HUES64 (cell line): ENCODE results near the gene TCERG1.

Experiments
- H3K27ac ChIP-seq: 2 replicates; pipeline ENCODE4 v1.7.0; 2013; ENCODE audit warnings: low read depth, low read length, inconsistent platforms
- H3K27me3 ChIP-seq: 2 replicates; pipeline ENCODE4 v1.6.1; 2013; ENCODE audit warnings: mild to moderate bottlenecking, low read length; ENCODE audit not compliant: insufficient read depth
- H3K36me3 ChIP-seq: 2 replicates; pipeline ENCODE4 v1.6.1; 2013; ENCODE audit warnings: mild to moderate bottlenecking, low read length; ENCODE audit not compliant: insufficient read depth
- H3K4me1 ChIP-seq: 2 replicates; pipeline ENCODE4 v1.6.1; 2013; ENCODE audit warnings: mild to moderate bottlenecking, low read length, moderate library complexity; ENCODE audit not compliant: insufficient read depth
- H3K4me3 ChIP-seq: 2 replicates; pipeline ENCODE4 v1.5.1; 2013; ENCODE audit warnings: mild to moderate bottlenecking, low read length, moderate library complexity
- H3K9ac ChIP-seq: 2 replicates; pipeline ENCODE4 v1.6.1; 2013; ENCODE audit warnings: mild to moderate bottlenecking, low read depth, low read length
- H3K9me3 ChIP-seq: 2 replicates; pipeline ENCODE4 v1.6.1; 2013; ENCODE audit warnings: low read depth, low read length; ENCODE audit not compliant: insufficient read depth
- WGBS: fragments of 150-250, 120-280 bp; methylation state at CpG from one replicate; pipeline ENCODE4 v1.1.7; 2013; ENCODE audit warnings: missing lambda C conversion rate; 5-methylcytosine and 5-hydroxymethylcytosine counted together

TCERG1 gene

GRCh38 chr5:146523698-146524097 lies 76.6 kb downstream of the TCERG1 start:
- no peaks in the 10 kb centered on the region for H3K27me3 ChIP-seq
- no peaks in the 10 kb centered on the region for H3K36me3 ChIP-seq
- no peaks in the 10 kb centered on the region for H3K4me1 ChIP-seq
- no peak overlapping the region for H3K27ac ChIP-seq
- WGBS, result 92% methylated on average over 3 of the region's 3 CpGs
- H3K4me3 ChIP-seq, result no peak overlapping the region
- H3K9ac ChIP-seq, result no peak overlapping the region
- H3K9me3 ChIP-seq, result no peaks in the 10 kb centered on the region

- Histone ChIP-seq H3K9me3 (no peaks in the 10 kb centered on the region), H3K27me3 (no peaks in the 10 kb centered on the region), H3K4me3 (no peak overlapping the region), H3K4me1 (no peaks in the 10 kb centered on the region), H3K27ac (no peak overlapping the region), H3K9ac (no peak overlapping the region), H3K36me3 (no peaks in the 10 kb centered on the region)
- WGBS, result 90% methylated on average over 3 of the region's 3 CpGs
These were observed 80.7 kb downstream of the TCERG1 start for GRCh38 chr5:146527785-146528184.

GRCh38 chr5:146528236-146528635 lies 81.1 kb downstream of the TCERG1 start:
- Histone ChIP-seq H3K9me3 (no peaks in the 10 kb centered on the region), H3K4me3 (no peak overlapping the region), H3K27me3 (no peaks in the 10 kb centered on the region), H3K9ac (no peak overlapping the region), H3K36me3 (no peaks in the 10 kb centered on the region), H3K27ac (no peak overlapping the region), H3K4me1 (no peaks in the 10 kb centered on the region)
- WGBS, result 87% methylated on average over 4 of the region's 4 CpGs

GRCh38 chr5:146529984-146530383 lies 82.9 kb downstream of the TCERG1 start:
- no peak overlapping the region for H3K4me3 ChIP-seq
- no peak overlapping the region for H3K9ac ChIP-seq
- H3K27ac ChIP-seq, result no peak overlapping the region
- no peaks in the 10 kb centered on the region for H3K36me3 ChIP-seq
- H3K27me3 ChIP-seq, result no peaks in the 10 kb centered on the region
- peaks cover 11% of the 10 kb centered on the region for H3K4me1 ChIP-seq
- 67% methylated on average over 2 of the region's 2 CpGs for WGBS
- no peaks in the 10 kb centered on the region for H3K9me3 ChIP-seq

GRCh38 chr5:146533260-146533857 lies 86.2 kb downstream of the TCERG1 start:
- H3K36me3 ChIP-seq, result no peaks in the 10 kb centered on the region
- H3K27me3 ChIP-seq, result no peaks in the 10 kb centered on the region
- H3K4me3 ChIP-seq, result no peak overlapping the region
- WGBS, result 33% methylated on average over 5 of the region's 7 CpGs
- no peak overlapping the region for H3K9ac ChIP-seq
- no peak overlapping the region for H3K27ac ChIP-seq
- H3K9me3 ChIP-seq, result no peaks in the 10 kb centered on the region
- H3K4me1 ChIP-seq, result peaks cover 11% of the 10 kb centered on the region

- no peaks in the 10 kb centered on the region for H3K9me3 ChIP-seq
- H3K9ac ChIP-seq, result no peak overlapping the region
- no peaks in the 10 kb centered on the region for H3K27me3 ChIP-seq
- peaks cover 11% of the 10 kb centered on the region for H3K4me1 ChIP-seq
- H3K4me3 ChIP-seq, result no peak overlapping the region
- H3K36me3 ChIP-seq, result no peaks in the 10 kb centered on the region
- no CpG with 5 or more reads among the region's 1 CpG for WGBS
- H3K27ac ChIP-seq, result no peak overlapping the region
These were observed 86.7 kb downstream of the TCERG1 start for GRCh38 chr5:146533882-146534281.

- Histone ChIP-seq H3K36me3 (no peaks in the 10 kb centered on the region), H3K27me3 (no peaks in the 10 kb centered on the region), H3K27ac (no peak overlapping the region), H3K9me3 (no peaks in the 10 kb centered on the region), H3K9ac (no peak overlapping the region), H3K4me1 (peaks cover 10% of the 10 kb centered on the region), H3K4me3 (no peak overlapping the region)
- 68% methylated on average over 3 of the region's 3 CpGs for WGBS
These were observed 91.3 kb downstream of the TCERG1 start for GRCh38 chr5:146538432-146538831.

- H3K4me1 ChIP-seq, result no peaks in the 10 kb centered on the region
- no peak overlapping the region for H3K27ac ChIP-seq
- no peak overlapping the region for H3K9ac ChIP-seq
- H3K36me3 ChIP-seq, result no peaks in the 10 kb centered on the region
- no peak overlapping the region for H3K4me3 ChIP-seq
- WGBS, result 97% methylated on average over 4 of the region's 4 CpGs
- no peaks in the 10 kb centered on the region for H3K9me3 ChIP-seq
- H3K27me3 ChIP-seq, result no peaks in the 10 kb centered on the region
These were observed 92.8 kb downstream of the TCERG1 start for GRCh38 chr5:146539973-146540372.

GRCh38 chr5:146540414-146540813 lies 93.3 kb downstream of the TCERG1 start:
- WGBS, result 68% methylated on average over 2 of the region's 2 CpGs
- no peaks in the 10 kb centered on the region for H3K9me3 ChIP-seq
- H3K36me3 ChIP-seq, result no peaks in the 10 kb centered on the region
- H3K27ac ChIP-seq, result no peak overlapping the region
- H3K4me1 ChIP-seq, result no peaks in the 10 kb centered on the region
- no peak overlapping the region for H3K9ac ChIP-seq
- no peak overlapping the region for H3K4me3 ChIP-seq
- no peaks in the 10 kb centered on the region for H3K27me3 ChIP-seq

GRCh38 chr5:146541958-146542849 lies 95.1 kb downstream of the TCERG1 start:
- no peak overlapping the region for H3K27ac ChIP-seq
- no peak overlapping the region for H3K4me3 ChIP-seq
- H3K9me3 ChIP-seq, result no peaks in the 10 kb centered on the region
- H3K9ac ChIP-seq, result no peak overlapping the region
- H3K4me1 ChIP-seq, result no peaks in the 10 kb centered on the region
- H3K27me3 ChIP-seq, result no peaks in the 10 kb centered on the region
- WGBS, result 42% methylated on average over 15 of the region's 16 CpGs
- no peaks in the 10 kb centered on the region for H3K36me3 ChIP-seq

- no peaks in the 10 kb centered on the region for H3K36me3 ChIP-seq
- H3K4me3 ChIP-seq, result no peak overlapping the region
- no peaks in the 10 kb centered on the region for H3K27me3 ChIP-seq
- no peak overlapping the region for H3K9ac ChIP-seq
- H3K27ac ChIP-seq, result no peak overlapping the region
- no peaks in the 10 kb centered on the region for H3K4me1 ChIP-seq
- no peaks in the 10 kb centered on the region for H3K9me3 ChIP-seq
These were observed 97.1 kb downstream of the TCERG1 start for GRCh38 chr5:146544232-146544631.
